ENCODE measurements around the gene UBE2G1. TPM values are rescaled to one million over a fixed set of nuclear protein-coding genes. Genes with fewer than 3 reads are reported as not detected.

The UBE2G1 gene
- polyA plus RNA-seq, 12 donors: 54.8 to 106 (median 84.0) TPM

GRCh38 chr17:4344926-4345325 lies 21.5 kb downstream of the UBE2G1 start:
- no peak for DNase-seq

DNA sequence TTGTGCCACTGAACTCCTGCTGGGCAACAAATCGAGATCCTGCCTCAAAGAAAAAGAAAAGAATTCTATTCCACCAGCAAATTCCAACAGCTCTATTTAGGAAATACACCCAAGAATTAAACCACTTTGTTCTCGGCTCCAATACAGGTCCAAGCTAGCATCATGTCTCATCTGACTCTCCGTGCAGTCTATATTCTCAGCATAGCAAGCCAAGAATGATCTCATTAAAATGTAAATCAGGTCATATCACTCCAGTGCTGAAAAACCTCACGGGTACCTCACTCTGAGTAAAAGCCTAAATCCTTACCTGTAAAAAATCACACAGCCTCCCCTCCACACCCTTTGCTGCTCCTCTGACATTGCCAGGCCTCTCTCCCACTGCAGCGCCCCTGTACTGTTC lies 23.9 kb downstream of the UBE2G1 start:
- DNase-seq: no peak

DNA sequence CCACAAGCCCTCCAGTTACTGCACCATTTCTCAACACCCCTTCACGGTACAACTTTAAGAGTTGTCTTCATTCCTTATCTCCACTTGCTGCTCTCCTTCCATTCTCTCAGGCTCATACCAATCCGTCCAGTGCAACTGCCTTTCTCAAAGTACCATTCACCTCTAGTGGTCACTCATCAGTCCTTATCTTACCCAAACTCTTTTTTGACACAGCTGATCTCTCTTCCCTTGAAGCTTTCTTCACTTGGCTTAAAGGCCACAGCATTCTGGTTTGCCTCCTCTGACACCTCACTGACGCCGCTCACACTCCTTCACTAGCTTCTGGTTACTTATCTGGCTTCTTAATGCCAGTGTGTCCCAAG lies 24.9 kb downstream of the UBE2G1 start:
- DNase-seq: no peak

GRCh38 chr17:4340914-4341615 lies 25.4 kb downstream of the UBE2G1 start:
- no peak for DNase-seq

- no peak for DNase-seq
Observed at GRCh38 chr17:4334776-4335584, 31.5 kb downstream of the UBE2G1 start.

- DNase-seq: no peak
Observed at GRCh38 chr17:4334332-4334731, 32.1 kb downstream of the UBE2G1 start.

DNA sequence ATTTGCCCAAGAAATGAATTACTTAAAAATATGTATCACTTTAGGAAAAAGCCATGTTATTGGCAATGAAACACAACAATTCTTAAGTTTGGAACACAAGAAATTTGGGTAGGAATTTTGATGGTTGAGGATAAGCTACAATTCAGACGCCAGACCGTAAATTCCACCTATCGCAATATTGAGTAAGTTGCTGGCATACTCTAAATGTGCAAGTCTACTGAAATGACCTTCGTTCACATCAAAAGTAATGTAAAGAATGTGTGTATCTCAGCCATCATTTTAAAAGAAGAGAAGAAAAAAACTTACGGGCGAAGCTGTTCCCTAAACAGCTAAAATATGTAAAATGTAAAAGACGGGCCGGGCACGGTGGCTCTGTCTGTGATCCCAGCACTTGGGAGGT lies 33.4 kb downstream of the UBE2G1 start:
- DNase-seq: no peak

GRCh38 chr17:4332296-4332970 lies 34.0 kb downstream of the UBE2G1 start:
- no peak for DNase-seq

DNA sequence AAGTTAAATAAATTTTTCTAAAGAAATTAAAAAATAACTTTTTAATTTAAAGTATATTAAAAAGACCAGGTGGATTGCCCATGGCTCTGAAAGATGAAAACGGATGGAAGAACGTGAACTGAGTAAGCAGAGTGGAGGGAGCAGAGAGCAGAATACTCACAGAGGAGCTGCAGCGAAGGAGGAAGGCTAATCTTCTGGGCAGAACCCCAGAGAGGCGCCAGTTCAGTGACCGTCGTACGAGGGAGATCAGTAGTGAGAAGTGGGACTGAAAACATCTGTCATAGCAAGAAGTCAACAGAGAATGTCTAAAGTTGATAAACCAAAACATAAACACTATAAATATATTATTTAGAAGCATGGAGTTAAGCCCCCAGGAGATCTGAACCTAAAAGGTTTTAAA lies 34.9 kb downstream of the UBE2G1 start:
- no peak for DNase-seq

DNA sequence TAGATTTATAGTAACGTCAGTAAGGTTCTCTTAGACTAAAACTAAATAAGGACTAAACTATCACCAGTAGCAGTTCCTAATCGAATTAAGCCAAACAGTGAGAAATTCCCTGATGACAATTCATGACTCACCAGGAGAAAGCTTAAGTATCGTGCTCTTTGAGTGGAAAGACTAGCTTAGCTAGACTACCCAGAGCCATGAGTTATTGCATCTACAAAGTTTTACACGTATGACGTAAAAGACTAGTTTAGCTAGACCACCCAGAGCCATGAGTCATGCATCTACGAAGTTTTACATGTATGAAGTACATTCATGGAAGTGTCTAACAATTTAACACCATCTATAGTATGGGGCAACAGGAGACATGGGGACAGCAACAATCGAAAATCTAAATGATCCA lies 36.6 kb downstream of the UBE2G1 start:
- DNase-seq: no peak

GRCh38 chr17:4327606-4328005 lies 38.9 kb downstream of the UBE2G1 start:
- DNase-seq: no peak

- DNase-seq: no peak
Observed at GRCh38 chr17:4326608-4327007, 39.9 kb downstream of the UBE2G1 start.

- DNase-seq: no peak
Observed at GRCh38 chr17:4326112-4326511, 40.4 kb downstream of the UBE2G1 start.

DNA sequence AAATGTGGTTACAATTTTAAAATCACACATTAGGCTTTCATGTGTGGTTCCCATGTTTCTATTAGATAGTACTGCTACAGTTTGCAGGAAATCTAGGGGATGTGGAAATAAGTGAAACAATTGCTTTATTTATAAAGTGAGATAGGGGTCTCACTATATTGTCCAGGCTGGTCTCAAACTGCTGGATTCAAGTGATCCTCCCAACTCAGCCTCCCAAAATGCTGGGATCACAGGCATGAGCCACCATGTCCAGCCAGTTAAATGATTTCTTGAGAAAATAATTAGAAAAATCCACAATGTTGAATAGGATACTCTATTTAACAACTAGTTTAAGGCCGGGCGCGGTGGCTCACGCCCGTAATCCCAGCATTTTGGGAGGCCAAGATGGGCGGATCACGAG lies 42.0 kb downstream of the UBE2G1 start:
- DNase-seq: no peak

DNA sequence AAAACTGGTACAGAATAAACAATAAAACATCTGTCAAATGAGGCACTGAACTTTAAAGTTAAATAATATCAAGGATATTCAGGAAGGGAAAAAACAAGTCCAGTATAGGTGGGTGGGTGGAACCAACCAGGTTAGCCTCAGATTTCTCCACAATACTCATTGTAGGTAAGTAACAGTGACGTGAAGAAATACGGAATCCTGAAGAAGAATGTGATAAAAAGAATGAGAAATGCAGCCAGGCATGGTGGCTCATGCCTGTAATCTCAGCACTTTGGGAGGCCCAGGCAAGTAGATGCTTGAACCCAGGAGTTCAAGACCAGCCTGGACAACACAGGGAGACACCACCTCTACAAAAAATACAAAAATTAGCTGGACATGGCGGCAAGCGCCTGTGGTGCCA lies 47.3 kb downstream of the UBE2G1 start:
- no peak for DNase-seq

GRCh38 chr17:4318596-4318995 lies 47.9 kb downstream of the UBE2G1 start:
- no peak for DNase-seq

DNA sequence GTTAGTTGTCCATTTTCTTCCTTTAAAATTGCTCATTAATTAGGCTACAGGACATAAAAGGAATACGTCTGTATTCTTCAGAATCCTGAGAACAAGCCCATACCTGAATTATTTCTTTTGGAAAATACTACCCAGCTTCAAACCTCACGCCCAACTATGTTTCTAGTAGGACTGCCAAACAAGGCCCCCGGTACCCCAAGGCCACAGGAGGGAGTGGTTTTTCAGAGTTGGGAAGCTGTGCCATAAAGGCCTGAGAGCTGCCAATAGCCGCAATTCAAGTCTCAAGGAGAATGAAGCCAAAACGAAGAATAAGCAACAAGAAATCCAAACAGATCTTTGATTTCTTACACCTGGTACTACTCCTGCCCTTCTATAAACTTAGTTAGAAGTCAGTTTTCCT lies 48.3 kb downstream of the UBE2G1 start:
- DNase-seq: no peak

GRCh38 chr17:4317610-4318009 lies 48.9 kb downstream of the UBE2G1 start:
- DNase-seq: no peak

GRCh38 chr17:4316648-4317047 lies 49.8 kb downstream of the UBE2G1 start:
- no peak for DNase-seq

- no peak for DNase-seq
Observed at GRCh38 chr17:4314618-4315017, 51.9 kb downstream of the UBE2G1 start.

DNA sequence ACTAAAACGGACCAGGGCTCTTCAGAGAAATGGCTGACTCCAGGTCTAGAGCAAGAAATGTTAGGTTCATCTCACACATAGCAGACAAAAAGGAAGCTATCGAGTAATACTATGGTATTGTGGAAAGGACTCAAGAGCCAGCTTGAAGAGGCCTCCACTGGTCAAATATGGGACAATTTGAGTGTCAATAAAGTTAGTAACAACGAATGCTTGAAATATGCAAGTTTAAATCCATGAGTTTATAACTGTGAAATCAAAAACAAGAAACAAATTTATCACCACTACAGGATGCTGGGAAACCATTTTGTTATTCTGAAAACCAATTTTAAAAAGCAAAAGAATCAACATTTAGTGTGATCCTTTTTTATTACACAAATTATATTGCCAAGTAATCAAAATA lies 52.3 kb downstream of the UBE2G1 start:
- DNase-seq: no peak

DNA sequence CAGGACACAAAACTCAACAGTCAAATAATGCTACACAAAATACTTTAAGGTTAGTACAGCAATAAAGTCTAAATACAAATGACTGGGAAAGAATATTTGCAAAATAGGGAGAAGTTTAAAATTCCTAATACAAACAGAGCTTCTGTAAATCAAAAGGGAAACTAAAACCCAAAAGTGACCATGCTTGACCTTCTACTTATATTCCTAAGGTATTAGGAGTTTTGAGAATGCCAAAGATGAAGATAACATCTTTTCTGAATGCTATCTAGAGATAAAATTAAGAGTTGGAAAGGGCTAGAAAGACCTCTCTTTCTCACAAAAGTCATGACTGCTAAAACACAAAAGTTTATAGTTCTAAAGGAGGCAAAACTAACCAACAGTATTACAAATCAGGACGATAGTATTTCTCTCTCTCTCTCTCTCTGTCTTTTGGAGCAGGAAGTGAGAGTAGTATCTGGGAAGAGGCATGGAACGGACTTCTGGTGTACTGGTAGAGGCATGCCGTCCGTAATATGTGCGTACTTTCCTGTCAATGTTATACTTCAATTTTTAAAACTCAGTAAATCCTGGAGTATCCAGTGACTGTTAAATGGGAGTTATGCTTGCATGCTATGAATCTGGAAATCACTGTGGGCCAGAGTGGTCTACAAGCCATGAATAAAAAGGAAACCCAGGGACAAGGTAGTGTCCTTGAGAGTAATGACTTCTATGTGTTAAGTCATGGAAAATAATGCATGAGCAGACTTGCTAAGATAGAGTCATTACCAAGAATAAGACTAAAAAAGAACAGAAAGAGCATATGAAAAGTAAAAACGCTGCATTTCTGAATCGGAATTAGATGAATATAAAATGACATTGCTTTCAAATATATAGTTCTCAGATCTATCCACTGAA lies 53.0 kb downstream of the UBE2G1 start:
- no peak for DNase-seq
